ENCODE measurements around the gene HLA-DMA. TPM values are rescaled to one million over a fixed set of nuclear protein-coding genes. Genes with fewer than 3 reads are reported as not detected.

HLA-DMA gene
- 0.11 and 1.8 TPM in 2 replicates for total RNA-seq (2014; rRNA removed; shearing (Covaris generic))

DNA sequence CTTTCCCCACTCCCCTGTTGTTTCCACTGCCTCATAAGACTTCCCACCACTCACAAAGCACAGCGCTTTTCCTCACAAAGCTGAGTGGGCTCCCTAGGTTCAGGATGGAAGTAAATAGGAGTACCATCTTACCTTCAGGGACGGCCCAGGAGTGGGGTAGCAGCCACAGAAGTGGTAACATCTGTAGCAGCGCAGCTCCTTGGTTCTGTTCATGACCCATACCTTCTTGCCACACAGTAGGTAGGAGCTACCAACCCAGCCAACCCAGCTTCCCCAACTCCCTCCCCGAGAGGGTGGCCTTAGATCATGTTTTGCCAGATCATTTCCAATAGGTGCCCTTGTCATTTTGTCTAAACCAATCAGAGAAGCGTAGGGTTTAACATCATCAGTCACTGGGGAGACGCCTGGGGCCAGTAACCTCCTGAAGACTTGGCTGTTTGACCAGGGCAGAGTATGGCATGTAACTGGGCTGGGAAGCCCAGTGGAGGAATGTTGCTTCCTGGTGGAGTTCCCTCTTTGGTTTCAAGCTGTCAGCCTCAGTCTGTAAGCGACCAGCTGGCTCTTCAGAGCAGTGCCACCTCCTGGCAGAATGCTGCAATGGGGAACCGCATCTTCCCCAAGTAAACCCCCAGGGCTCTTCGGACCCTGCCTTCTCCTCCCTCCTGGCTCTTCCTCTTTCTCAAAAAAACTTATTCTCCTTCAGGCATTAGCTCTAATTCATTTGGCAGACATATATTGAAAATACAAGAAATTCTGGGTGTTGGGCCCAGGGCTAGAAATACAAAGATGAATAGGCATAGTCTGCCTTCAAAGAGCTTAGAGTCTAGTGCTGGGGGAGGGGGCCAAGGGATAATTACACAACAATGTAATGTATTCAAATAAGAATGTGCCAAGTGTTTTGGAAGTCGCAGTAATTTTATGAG lies at the start of gene HLA-DMA:
HLA-DMA (minus strand) TSS at position 281 of the 923 bp plus-strand sequence; CDS start at position 220, 61 bp downstream.
- peak; percentile 87 for DNase-seq (ENCODE audit: low read depth)

- DNase-seq (ENCODE audit: low read depth): no peak
Measured at GRCh38 chr6:33001685-33002084, 48.8 kb upstream of the HLA-DMA start.

- DNase-seq (ENCODE audit: low read depth): no peak
Measured at GRCh38 chr6:33000055-33000454, 47.2 kb upstream of the HLA-DMA start.

DNA sequence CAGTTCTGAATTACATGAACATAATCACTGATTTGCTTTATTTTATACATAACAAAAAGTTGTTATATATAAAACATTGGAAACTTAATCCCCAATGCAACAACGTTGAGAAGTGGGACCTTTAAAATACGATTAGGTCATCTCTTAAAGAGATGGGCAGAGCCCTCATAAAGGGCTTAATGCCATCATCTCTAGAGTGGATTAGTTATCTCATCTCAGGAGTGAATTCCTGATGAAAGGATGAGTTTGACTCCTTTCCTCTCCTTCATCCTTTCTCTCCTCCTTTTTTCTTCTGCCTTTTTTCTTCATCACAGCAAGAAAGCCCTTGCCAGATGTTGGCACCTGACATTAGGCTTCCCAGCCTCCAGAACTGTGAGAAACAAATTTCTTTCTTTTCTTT lies 42.6 kb upstream of the HLA-DMA start:
- no peak for DNase-seq (ENCODE audit: low read depth)

- no peak for DNase-seq (ENCODE audit: low read depth)
Measured at GRCh38 chr6:32993363-32993973, 40.6 kb upstream of the HLA-DMA start.

- DNase-seq (ENCODE audit: low read depth): no peak
Measured at GRCh38 chr6:32991972-32992371, 39.1 kb upstream of the HLA-DMA start.

DNA sequence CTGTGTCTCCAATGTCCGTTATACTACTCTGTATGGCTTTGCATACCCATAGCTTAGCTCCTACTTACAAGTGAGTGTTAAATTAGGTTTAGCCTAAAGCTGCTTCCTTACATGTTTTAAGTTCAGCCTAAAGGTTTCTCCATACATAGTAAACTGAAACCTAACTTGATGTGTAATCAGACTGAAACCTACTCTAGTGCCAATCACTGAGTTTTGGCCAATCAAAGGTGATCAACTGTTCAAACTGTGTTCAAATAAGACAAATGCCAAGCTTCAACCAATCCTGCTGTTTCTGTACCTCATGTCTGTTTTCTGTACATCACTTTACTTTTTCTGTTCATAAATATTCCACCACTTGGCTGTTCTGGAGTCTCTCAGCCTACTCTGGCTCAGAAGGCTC lies 36.5 kb upstream of the HLA-DMA start:
- DNase-seq (ENCODE audit: low read depth): no peak

DNA sequence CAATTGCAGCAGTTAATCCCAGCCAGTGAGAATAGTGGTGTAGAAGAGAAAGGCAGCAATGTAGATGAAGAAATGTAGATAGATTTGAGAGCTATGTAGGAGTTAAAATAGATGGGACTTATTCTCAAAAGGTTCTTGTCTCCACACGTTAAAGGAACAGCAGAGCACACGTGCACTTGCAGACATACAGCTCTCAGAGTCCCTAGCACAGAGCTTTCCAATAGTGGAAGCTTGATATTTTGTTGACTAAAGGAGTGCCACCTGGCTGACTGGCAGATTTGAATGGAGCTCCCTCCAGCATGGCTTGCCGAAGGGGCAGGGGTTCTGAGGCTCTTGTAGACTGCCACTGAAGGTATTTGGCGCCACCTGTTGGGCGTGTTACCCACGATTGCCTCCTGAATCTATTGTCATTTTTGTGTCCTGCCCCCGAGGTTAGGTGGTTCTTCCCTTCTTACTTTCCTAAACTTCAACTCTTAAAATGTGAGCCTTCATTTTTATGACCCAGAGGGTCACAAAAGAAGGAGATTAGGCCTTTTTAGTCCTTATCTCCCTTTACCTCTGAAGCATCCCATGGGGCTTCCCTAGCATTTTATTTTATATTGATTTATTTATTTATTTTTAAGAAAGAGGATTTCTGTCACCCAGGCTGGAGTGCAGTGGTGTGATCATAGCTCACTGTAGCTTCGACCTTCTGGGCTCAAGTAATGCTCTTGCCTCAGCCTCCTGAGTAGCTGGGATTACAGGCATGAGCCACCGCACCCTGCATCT lies 31.9 kb upstream of the HLA-DMA start:
- peak; percentile 91 for DNase-seq (ENCODE audit: low read depth)

- no peak for DNase-seq (ENCODE audit: low read depth)
Measured at GRCh38 chr6:32983964-32984621, 31.2 kb upstream of the HLA-DMA start.

GRCh38 chr6:32983493-32983848 lies 30.6 kb upstream of the HLA-DMA start:
- no peak for DNase-seq (ENCODE audit: low read depth)

GRCh38 chr6:32982702-32983492 lies 30.0 kb upstream of the HLA-DMA start:
- DNase-seq (ENCODE audit: low read depth): no peak

- DNase-seq (ENCODE audit: low read depth): no peak
Measured at GRCh38 chr6:32982084-32982701, 29.3 kb upstream of the HLA-DMA start.

- no peak for DNase-seq (ENCODE audit: low read depth)
Measured at GRCh38 chr6:32980488-32981038, 27.7 kb upstream of the HLA-DMA start.

GRCh38 chr6:32979720-32980487 lies 27.0 kb upstream of the HLA-DMA start:
- DNase-seq (ENCODE audit: low read depth): no peak

DNA sequence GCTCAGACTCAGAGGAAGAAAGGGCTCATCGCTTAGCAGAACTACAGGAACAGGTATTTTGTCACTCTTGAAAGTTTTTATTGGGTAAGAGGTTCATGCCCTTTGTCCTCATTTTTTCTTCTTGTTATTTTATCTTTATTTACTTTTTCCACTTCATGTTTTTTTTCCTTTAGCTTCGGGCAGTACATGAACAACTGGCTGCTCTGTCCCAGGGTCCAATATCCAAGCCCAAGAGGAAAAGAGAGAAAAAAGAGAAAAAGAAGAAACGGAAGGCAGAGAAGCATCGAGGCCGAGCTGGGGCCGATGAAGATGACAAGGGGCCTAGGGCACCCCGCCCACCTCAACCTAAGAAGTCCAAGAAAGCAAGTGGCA lies 25.0 kb upstream of the HLA-DMA start:
- no peak for DNase-seq (ENCODE audit: low read depth)

- no peak for DNase-seq (ENCODE audit: low read depth)
Measured at GRCh38 chr6:32977272-32977952, 24.5 kb upstream of the HLA-DMA start.

- DNase-seq (ENCODE audit: low read depth): no peak
Measured at GRCh38 chr6:32976334-32977069, 23.6 kb upstream of the HLA-DMA start.

DNA sequence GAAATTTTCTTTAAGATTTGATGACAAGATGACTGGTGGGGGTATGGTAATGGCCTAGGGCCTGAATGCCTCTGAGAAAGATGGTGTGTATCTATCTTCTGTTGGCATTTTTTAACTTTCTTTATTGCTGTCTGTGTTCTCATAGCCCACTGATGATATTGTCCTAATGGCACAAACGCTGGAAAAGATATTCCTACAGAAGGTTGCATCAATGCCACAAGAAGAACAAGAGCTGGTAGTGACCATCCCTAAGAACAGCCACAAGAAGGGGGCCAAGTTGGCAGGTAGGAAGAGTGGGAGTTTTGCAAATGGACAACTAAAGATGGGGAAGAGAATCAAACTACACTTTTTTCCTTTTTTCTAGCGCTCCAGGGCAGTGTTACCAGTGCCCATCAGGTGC lies 23.0 kb upstream of the HLA-DMA start:
- DNase-seq (ENCODE audit: low read depth): no peak

All from Daoy (cell line).